ENCODE measurements around the gene RNASE8. TPM values are rescaled to one million over a fixed set of nuclear protein-coding genes. Genes with fewer than 3 reads are reported as not detected.
"Not testable (repeated sequence)": the region's sequence is repeated elsewhere in the genome, so short reads cannot be mapped to it uniquely, and the experiment has no call there.

RNASE8 gene
- total RNA-seq: not detected

DNA sequence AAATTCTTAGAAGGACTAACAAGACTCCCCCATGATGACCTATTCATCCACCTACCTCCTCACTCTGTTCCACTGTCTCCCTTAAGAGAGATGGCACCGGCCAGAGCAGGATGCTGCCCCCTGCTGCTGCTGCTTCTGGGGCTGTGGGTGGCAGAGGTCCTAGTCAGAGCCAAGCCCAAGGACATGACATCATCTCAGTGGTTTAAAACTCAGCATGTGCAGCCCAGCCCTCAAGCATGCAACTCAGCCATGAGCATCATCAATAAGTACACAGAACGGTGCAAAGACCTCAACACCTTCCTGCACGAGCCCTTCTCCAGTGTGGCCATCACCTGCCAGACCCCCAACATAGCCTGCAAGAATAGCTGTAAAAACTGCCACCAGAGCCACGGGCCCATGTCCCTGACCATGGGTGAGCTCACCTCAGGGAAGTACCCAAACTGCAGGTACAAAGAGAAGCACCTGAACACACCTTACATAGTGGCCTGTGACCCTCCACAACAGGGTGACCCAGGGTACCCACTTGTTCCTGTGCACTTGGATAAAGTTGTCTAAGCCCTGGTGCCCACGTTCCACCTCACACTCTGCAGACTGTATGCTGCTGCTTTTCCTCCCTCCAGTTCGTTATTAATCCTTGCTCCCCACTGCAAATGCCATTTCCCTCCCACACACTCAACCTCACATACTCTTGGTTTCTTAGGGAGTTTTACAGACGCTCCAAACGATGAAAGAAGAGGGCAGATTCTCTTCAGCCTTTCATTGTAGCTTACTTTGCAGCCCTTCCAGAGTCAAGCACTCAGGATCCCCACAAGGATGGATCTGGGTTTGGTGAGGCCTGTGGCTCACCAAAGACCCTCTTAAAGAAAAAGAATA is at the start of gene RNASE8:
TSS of gene RNASE8 (plus strand) at position 20 of the 873 bp plus-strand sequence. CDS start at position 91, 71 bp downstream.
- H3K27me3 ChIP-seq: no peaks in the 10 kb centered on the region
- no peak within 1 kb of the TSS for H3K4me3 ChIP-seq
- peaks cover 0 to 57% (median 25%) of the 10 kb centered on the region in 4 donors for H3K4me1 ChIP-seq
- H3K27ac ChIP-seq: peak within 1 kb of the TSS; percentile 72 to 80 (median 78)
- TF ChIP-seq CTCF (IDR thresholded peaks at IDR 0.05): no peak
- TF ChIP-seq POLR2A (IDR thresholded peaks at IDR 0.05): no peak
- no peak for TF ChIP-seq EP300 (IDR thresholded peaks at IDR 0.05; ENCODE audit: low read depth)
- TF ChIP-seq POLR2AphosphoS5 (IDR thresholded peaks at IDR 0.05): no peak
- intact Hi-C loops (cut with DNase I; ENCODE audit: low total_unique reads) (no loop called here), in situ Hi-C loops (cut with MboI; ENCODE audit: low pct_ligation_motif_present in 1 of 4, low pct_unique_long_range_greater_than_20kb in 1 of 4, low sequenced_read_pairs in 3 of 4) (no loop called here)
- WGBS, 2 donors (ENCODE audit: low coverage in 1 of 2): 40 to 69% methylated on average over 5 to 8 of the region's 8 CpGs
- H3K36me3 ChIP-seq: no peaks in the 10 kb centered on the region
- H3K9me3 ChIP-seq: no peaks in the 10 kb centered on the region
- no peak for DNase-seq

DNA sequence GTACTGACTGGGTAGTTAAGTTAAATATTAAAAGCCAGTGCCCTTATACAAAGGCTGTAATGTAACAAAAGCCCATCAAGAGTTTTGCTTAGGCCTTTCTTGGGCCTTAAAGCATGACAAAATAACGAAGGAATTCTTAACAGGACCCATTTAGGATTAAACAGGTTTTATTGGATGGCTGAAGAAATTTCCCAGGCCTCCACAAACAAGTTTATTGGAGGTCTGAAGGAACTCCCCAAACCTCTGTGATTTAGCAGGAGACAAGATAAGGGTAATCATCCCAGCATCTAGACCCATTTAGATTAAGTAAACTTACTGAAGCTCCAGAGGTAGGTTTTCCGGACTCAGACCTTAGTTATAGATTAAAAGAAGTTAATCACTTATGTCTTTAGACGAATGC is 47.9 kb upstream of the RNASE8 start:
- Histone ChIP-seq H3K4me1 (peaks cover 0 to 34% (median 14%) of the 10 kb centered on the region in 4 donors), H3K27ac (peak overlapping the region; percentile 18 to 59 (median 41))
- not testable (repeated sequence) for H3K4me3 ChIP-seq, DNase-seq, H3K9me3 ChIP-seq, H3K36me3 ChIP-seq, H3K27me3 ChIP-seq
- in situ Hi-C loops (cut with MboI; ENCODE audit: low pct_ligation_motif_present in 1 of 4, low pct_unique_long_range_greater_than_20kb in 1 of 4, low sequenced_read_pairs in 3 of 4): loop anchor here in 2 of 4 donors (10.0 kb wide), 1 partner anchor 75 kb away; no protein-coding TSS in a partner anchor
- intact Hi-C loops (cut with DNase I; ENCODE audit: low total_unique reads): loop anchor here (5.0 kb wide), 1 partner anchor 98 kb away; no protein-coding TSS in a partner anchor
- WGBS, 2 donors (ENCODE audit: low coverage in 1 of 2): 20 to 35% methylated on average over 2 to 3 of the region's 3 CpGs

DNA sequence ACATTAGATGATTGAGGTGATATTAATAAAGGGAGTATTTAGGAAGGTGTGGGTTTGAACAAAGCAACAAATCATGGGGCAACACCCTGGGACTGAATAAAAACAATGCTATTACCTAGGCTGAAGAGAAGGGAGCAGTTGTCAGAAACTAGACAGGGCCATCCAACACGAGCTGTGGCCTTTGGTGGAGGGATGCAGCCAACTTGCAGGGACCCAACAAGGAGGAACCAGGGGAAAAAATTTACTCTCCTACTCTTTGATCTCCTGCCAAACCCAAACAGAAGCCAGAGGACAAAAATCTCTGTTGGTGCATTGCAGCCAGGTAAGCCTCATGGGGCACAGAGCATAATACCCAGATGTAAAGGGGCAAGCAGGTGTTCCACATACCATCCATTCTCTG is 46.5 kb upstream of the RNASE8 start:
- H3K4me3 ChIP-seq: no peak overlapping the region
- no peaks in the 10 kb centered on the region for H3K27me3 ChIP-seq
- intact Hi-C loops (cut with DNase I; ENCODE audit: low total_unique reads) (loop anchor here (5.0 kb wide), 1 partner anchor 96 kb away; no protein-coding TSS in a partner anchor), in situ Hi-C loops (cut with MboI; ENCODE audit: low pct_ligation_motif_present in 1 of 4, low pct_unique_long_range_greater_than_20kb in 1 of 4, low sequenced_read_pairs in 3 of 4) (loop anchor here in 2 of 4 donors (10.0 kb wide), 1 partner anchor 74 kb away; no protein-coding TSS in a partner anchor)
- 48 to 78% methylated on average over 1 of the region's 1 CpG for WGBS, 2 donors (ENCODE audit: low coverage in 1 of 2)
- TF ChIP-seq CTCF (IDR thresholded peaks at IDR 0.05): no peak
- no peak for TF ChIP-seq EP300 (IDR thresholded peaks at IDR 0.05; ENCODE audit: low read depth)
- no peak for TF ChIP-seq POLR2A (IDR thresholded peaks at IDR 0.05)
- no peak for TF ChIP-seq POLR2AphosphoS5 (IDR thresholded peaks at IDR 0.05)
- peaks cover 0 to 34% (median 10%) of the 10 kb centered on the region in 4 donors for H3K4me1 ChIP-seq
- no peaks in the 10 kb centered on the region for H3K36me3 ChIP-seq
- DNase-seq: no peak
- no peaks in the 10 kb centered on the region for H3K9me3 ChIP-seq
- no peak overlapping the region for H3K27ac ChIP-seq

- Histone ChIP-seq H3K27ac (no peak overlapping the region), H3K27me3 (no peaks in the 10 kb centered on the region), H3K4me1 (peaks cover 0 to 9% (median 1%) of the 10 kb centered on the region in 4 donors), H3K36me3 (peaks cover 0 to 16% (median 0%) of the 10 kb centered on the region in 4 donors), H3K4me3 (no peak overlapping the region), H3K9me3 (no peaks in the 10 kb centered on the region)
- WGBS, 2 donors (ENCODE audit: low coverage in 1 of 2): 0% methylated on average over 1 to 4 of the region's 4 CpGs
- in situ Hi-C loops (cut with MboI; ENCODE audit: low pct_ligation_motif_present in 1 of 4, low pct_unique_long_range_greater_than_20kb in 1 of 4, low sequenced_read_pairs in 3 of 4) (loop anchor here in 2 of 4 donors (10.0 kb wide), 1 partner anchor 70 kb away; no protein-coding TSS in a partner anchor), intact Hi-C loops (cut with DNase I; ENCODE audit: low total_unique reads) (loop anchor here (2.0 to 5.0 kb wide), 2 partner anchors 26 to 93 kb away; no protein-coding TSS in a partner anchor)
- no peak for TF ChIP-seq POLR2A (IDR thresholded peaks at IDR 0.05)
- TF ChIP-seq CTCF (IDR thresholded peaks at IDR 0.05): peak; percentile 90 to 96 (median 94)
- TF ChIP-seq EP300 (IDR thresholded peaks at IDR 0.05; ENCODE audit: low read depth): no peak
- peak in 1 of 3 donors; percentile 43 for TF ChIP-seq POLR2AphosphoS5 (IDR thresholded peaks at IDR 0.05)
- peak; percentile 92 for DNase-seq
Measured at GRCh38 chr14:21014761-21015190, 42.8 kb upstream of the RNASE8 start.
